Adrenal gland (tissue), 12 donors: ENCODE data around the gene LBP. TPM values are rescaled to one million over a fixed set of nuclear protein-coding genes. Genes with fewer than 3 reads are reported as not detected.

Experiments
- DNase-seq, 7 donors: peaks; one replicate each; pipeline ENCODE4 v3.0.0-alpha.2; 2019 to 2020
- H3K27ac ChIP-seq, 5 donors: fragments of 200-600 bp; sonication (generic) in 4 of 5; 1 replicate in 3 of 5; 2 replicates in 2 of 5; pipeline versions ENCODE4 v1.5.1 to v1.8.0; 2016 to 2020; ENCODE audit warnings: mild to moderate bottlenecking in 1 of 5
- H3K27me3 ChIP-seq: fragments of 200-600 bp; 2 replicates; pipeline ENCODE4 v1.8.0; 2021
- H3K36me3 ChIP-seq, 2 donors: fragments of 200-600 bp; replicated peaks in 1 of 2; 1 replicate in 1 of 2; 2 replicates in 1 of 2; pipeline versions ENCODE4 v1.5.1 to v1.8.0; 2018 to 2022
- H3K4me1 ChIP-seq, 2 donors: fragments of 200-600 bp; replicated peaks in 1 of 2; 1 replicate in 1 of 2; 2 replicates in 1 of 2; pipeline versions ENCODE4 v1.5.1 to v1.8.0; 2018 to 2021
- H3K4me3 ChIP-seq, 4 donors: fragments of 200-600 bp; sonication (generic) in 3 of 4; one replicate each; pipeline ENCODE4 v1.5.1; 2016 to 2018
- H3K9me3 ChIP-seq, 3 donors: fragments of 200-600 bp; sonication (generic) in 1 of 3; replicated peaks in 1 of 3; 1 replicate in 2 of 3; 2 replicates in 1 of 3; pipeline versions ENCODE4 v1.5.1 to v1.8.0; 2016 to 2021
- POLR2A ChIP-seq, 2 donors: fragments of 450-650 bp; IDR thresholded peaks; one replicate each; pipeline ENCODE4 v1.6.1; 2017; ENCODE audit warnings: antibody characterized with exemption in 2 of 2, mild to moderate bottlenecking in 2 of 2, moderate library complexity in 1 of 2
- WGBS, 4 donors: extraction: QIAGEN DNeasy Blood & Tissue Kit in 2 of 4; methylation state at CpG; one replicate each; pipeline versions ENCODE4 v1.1.5 to v1.1.7; 2013 to 2017; 5-methylcytosine and 5-hydroxymethylcytosine counted together
- intact Hi-C, 2 donors: fragments of 100-400 bp; cut with DNase I; formaldehyde crosslinking; loops; one replicate each; pipeline versions ENCODE4 v1.14.1 to v1.15.0; 2022 to 2023
- polyA plus RNA-seq, 3 donors: library from polyadenylated mRNA; stranded (reverse); fragments of 200-250 nt in 2 of 3; fragments of 350-450 nt in 1 of 3; fragmentation: Illumina TruSeq in 1 of 3; extraction: RNeasy Lipid Tissue Mini Kit (QIAGEN cat#74804) in 1 of 3; gene quantifications; one replicate each; pipeline ENCODE4 v1.2.3, GENCODE V29; 2013 to 2014
- total RNA-seq, 9 donors: library from RNA; depleted of rRNA in 4 of 9; stranded (reverse); fragments of >200 nt in 4 of 9; fragments of 120-200 nt in 1 of 9; fragmentation: NEBNext Ultra II Directional in 1 of 9; extraction: Animal tissue kit (Norgen Biotek cat#: 25700) in 1 of 9; gene quantifications; one replicate each; pipeline versions ENCODE4 v1.1.0 to v1.2.4, GENCODE V29; 2013 to 2023
- TF ChIP-seq, protein P1 (sequence below), 6 experiments: fragments of 450-650 bp in 4 of 6; fragments of 200-600 bp in 2 of 6; sonication (generic) in 1 of 6; IDR thresholded peaks; 1 replicate in 5 of 6; 2 replicates in 1 of 6; pipeline versions ENCODE4 v1.5.1 to v1.8.0; 2016 to 2021; ENCODE audit warnings: antibody characterized with exemption in 6 of 6, mild to moderate bottlenecking in 2 of 6, moderate library complexity in 1 of 6
- donor health status: healthy with polysubstance abuse.
- donor health status: Bipolar disorder and iron deficiency.
- donor health status: DM: yes; HTN: yes; CAD: no.
- donor health status: DM: no; HTN: no; CAD: no.
- donor health status: DM: no; HTN: no; CAD: no.
- donor health status: DM: yes; HTN: yes; CAD: no.

The LBP gene
- total and polyA plus RNA-seq, 12 donors = 0.15 to 2.0 (median 0.41) TPM; not detected in 2

DNA sequence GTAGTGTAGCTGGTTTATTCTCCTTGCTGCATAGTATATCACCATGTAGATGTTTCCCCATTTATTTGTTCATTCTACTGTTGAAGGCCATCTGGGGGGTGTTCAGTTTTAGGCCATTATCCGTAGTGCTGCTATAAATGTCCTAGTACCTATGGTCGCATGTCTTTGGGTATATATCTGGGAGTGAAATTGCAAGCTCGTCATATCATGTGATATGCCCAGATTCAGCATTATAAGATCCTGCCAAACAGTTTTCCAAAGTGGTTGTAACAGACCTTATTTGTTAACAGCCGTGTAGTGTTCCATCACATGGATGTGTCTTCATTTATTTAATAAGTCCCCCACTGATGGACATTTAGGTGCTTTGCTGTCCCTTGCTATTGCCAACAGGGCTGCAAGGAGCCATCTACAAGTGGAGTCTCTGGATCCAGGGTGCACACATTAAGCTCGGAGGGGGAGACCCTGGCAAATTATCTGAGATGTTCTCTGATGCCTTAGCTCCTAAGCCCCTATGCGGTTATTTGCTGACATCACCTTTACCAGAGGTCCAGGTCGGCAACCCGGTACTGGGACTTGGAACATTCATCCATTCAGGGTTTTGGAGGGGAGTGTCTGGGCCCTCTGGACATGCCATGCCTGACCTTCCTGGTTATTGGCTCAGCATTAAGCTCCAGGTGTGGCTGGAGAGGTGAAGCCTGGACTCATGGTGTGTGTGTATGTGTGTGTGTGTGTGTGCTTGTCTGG is 16.9 kb downstream of the LBP start:
- Histone ChIP-seq H3K27ac (no peak overlapping the region), H3K9me3 (no peaks in the 10 kb centered on the region), H3K27me3 (no peaks in the 10 kb centered on the region), H3K4me3 (no peak overlapping the region), H3K4me1 (no peaks in the 10 kb centered on the region), H3K36me3 (no peaks in the 10 kb centered on the region)
- no peak for DNase-seq
- TF ChIP-seq, protein P1, sequence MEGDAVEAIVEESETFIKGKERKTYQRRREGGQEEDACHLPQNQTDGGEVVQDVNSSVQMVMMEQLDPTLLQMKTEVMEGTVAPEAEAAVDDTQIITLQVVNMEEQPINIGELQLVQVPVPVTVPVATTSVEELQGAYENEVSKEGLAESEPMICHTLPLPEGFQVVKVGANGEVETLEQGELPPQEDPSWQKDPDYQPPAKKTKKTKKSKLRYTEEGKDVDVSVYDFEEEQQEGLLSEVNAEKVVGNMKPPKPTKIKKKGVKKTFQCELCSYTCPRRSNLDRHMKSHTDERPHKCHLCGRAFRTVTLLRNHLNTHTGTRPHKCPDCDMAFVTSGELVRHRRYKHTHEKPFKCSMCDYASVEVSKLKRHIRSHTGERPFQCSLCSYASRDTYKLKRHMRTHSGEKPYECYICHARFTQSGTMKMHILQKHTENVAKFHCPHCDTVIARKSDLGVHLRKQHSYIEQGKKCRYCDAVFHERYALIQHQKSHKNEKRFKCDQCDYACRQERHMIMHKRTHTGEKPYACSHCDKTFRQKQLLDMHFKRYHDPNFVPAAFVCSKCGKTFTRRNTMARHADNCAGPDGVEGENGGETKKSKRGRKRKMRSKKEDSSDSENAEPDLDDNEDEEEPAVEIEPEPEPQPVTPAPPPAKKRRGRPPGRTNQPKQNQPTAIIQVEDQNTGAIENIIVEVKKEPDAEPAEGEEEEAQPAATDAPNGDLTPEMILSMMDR (IDR thresholded peaks at IDR 0.05) = no peak
- TF ChIP-seq POLR2A (IDR thresholded peaks at IDR 0.05) = no peak
- WGBS, 4 donors = 84 to 94% (median 87%) methylated on average over 5 to 8 of the region's 8 CpGs
- intact Hi-C loops = no loop called here

DNA sequence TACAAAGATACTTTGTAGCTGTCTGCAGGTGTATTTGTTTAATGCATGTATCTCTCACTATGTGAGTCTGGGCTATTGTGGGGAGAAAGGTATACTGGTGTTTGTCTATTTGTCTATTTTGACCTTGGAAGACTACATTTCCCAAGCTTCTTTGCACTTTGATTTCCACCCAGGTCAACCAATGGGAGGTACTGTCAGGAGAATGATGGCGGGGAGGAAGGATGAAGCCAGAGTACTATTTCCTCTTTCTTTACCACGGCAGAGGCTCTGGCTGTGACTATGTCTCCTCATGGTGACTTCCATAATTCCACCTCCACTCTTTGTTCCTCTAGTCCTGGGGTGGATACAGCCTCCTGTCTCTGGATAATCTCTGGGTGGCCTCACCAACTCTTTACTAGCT is 23.1 kb downstream of the LBP start:
- TF ChIP-seq, protein P1 (IDR thresholded peaks at IDR 0.05) = no peak
- no peak for TF ChIP-seq POLR2A (IDR thresholded peaks at IDR 0.05)
- no peak overlapping the region for H3K4me3 ChIP-seq
- no peaks in the 10 kb centered on the region for H3K9me3 ChIP-seq
- H3K27me3 ChIP-seq = no peaks in the 10 kb centered on the region
- no peaks in the 10 kb centered on the region for H3K36me3 ChIP-seq
- WGBS, 4 donors = 31 to 43% (median 40%) methylated on average over 2 of the region's 2 CpGs
- intact Hi-C loops = no loop called here
- H3K27ac ChIP-seq = no peak overlapping the region
- H3K4me1 ChIP-seq = no peaks in the 10 kb centered on the region
- DNase-seq = no peak

DNA sequence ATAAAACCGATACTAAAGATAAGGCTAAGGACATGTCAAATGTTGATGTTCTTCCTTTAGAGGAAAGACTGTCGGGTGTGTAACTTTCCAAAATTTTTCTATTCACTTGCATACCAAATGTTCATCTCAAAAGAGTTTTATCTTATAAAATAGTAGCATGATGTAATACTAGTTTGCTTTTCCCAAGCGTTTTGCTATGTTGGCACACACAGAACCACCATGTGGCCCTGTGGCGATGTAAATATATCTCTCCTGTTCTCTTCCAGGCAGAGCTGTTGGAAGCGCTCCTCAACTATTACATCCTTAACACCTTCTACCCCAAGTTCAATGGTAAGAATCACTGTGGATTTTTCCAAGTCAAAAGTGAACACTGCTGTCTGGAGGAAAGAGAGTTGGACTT is 26.5 kb downstream of the LBP start:
- intact Hi-C loops = no loop called here
- Histone ChIP-seq H3K27me3 (no peaks in the 10 kb centered on the region), H3K9me3 (no peaks in the 10 kb centered on the region), H3K27ac (peak overlapping the region in 3 of 5 donors; percentile 57 to 90 (median 71)), H3K4me3 (no peak overlapping the region), H3K4me1 (no peaks in the 10 kb centered on the region), H3K36me3 (no peaks in the 10 kb centered on the region)
- WGBS, 4 donors = 59 to 67% (median 61%) methylated on average over 5 of the region's 5 CpGs
- no peak for DNase-seq
- TF ChIP-seq, protein P1 (IDR thresholded peaks at IDR 0.05) = no peak
- TF ChIP-seq POLR2A (IDR thresholded peaks at IDR 0.05) = no peak

DNA sequence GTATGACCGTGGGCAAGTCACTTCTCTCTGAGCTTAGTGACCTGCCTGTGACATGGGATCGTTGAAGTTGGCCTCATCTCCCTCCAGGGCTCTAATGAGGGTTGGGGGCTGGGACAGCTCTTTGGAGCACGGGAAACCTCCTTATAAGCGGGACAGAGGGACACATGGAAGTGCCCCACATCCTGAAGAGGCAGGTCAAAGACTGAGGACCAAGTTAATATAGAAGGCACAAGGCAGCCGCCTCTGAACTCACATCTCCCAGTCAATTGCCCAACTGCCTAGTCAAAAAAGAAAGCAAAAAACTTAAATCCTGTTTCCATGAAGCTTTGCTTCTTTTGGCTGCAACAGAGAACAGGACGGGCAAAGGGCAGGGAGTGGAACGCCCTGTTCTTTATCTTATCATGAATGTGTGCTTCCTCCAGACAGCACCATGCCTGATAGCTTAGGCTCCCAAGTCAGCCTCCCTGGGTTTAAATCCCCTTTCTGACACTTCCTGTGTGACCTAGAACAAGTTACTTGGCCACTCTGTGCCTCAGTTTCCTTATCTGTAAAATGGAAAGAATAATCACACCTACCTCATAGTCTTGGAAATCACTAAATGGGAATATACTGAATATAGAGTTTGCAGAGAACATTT is 27.1 kb downstream of the LBP start:
- H3K27ac ChIP-seq = peak overlapping the region in 3 of 5 donors; percentile 57 to 90 (median 71)
- H3K9me3 ChIP-seq = no peaks in the 10 kb centered on the region
- H3K27me3 ChIP-seq = no peaks in the 10 kb centered on the region
- intact Hi-C loops = no loop called here
- no peaks in the 10 kb centered on the region for H3K4me1 ChIP-seq
- no peak overlapping the region for H3K4me3 ChIP-seq
- 45 to 53% (median 48%) methylated on average over 7 of the region's 7 CpGs for WGBS, 4 donors
- H3K36me3 ChIP-seq = no peaks in the 10 kb centered on the region
- no peak for TF ChIP-seq POLR2A (IDR thresholded peaks at IDR 0.05)
- TF ChIP-seq, protein P1 (IDR thresholded peaks at IDR 0.05) = no peak
- DNase-seq = peak in 4 of 7 donors; percentile 29 to 73 (median 38)
